Suprapubic skin (tissue), 3 donors: ENCODE data around the gene GZMB.

Experiments used
- CTCF ChIP-seq, 2 donors: fragments of 200-600 bp in 1 of 2; fragments of 450-650 bp in 1 of 2; sonication (generic) in 1 of 2; IDR thresholded peaks; one replicate each; pipeline ENCODE4 v1.5.1; 2016 to 2019; ENCODE audit warnings: antibody characterized with exemption in 2 of 2, mild to moderate bottlenecking in 1 of 2, moderate library complexity in 1 of 2
- EP300 ChIP-seq: sonication (generic); formaldehyde crosslinking; IDR thresholded peaks from one replicate; pipeline ENCODE4 v1.6.1; 2017; ENCODE audit warnings: antibody characterized with exemption

GRCh38 chr14:24669651-24670050 lies 35.7 kb upstream of the GZMB start:
- TF ChIP-seq CTCF (IDR thresholded peaks at IDR 0.05) (no peak), EP300 (no peak)
